GM21529 (cell line): Measurements from ENCODE around the gene ELMO1.

ENCODE experiments used
- ATAC-seq: cut with Tn5 transposase; IDR thresholded peaks from one replicate; pipeline ENCODE4 v1.9.1; 2021; ENCODE audit not compliant: unreplicated experiment

ELMO1 gene, protein sequence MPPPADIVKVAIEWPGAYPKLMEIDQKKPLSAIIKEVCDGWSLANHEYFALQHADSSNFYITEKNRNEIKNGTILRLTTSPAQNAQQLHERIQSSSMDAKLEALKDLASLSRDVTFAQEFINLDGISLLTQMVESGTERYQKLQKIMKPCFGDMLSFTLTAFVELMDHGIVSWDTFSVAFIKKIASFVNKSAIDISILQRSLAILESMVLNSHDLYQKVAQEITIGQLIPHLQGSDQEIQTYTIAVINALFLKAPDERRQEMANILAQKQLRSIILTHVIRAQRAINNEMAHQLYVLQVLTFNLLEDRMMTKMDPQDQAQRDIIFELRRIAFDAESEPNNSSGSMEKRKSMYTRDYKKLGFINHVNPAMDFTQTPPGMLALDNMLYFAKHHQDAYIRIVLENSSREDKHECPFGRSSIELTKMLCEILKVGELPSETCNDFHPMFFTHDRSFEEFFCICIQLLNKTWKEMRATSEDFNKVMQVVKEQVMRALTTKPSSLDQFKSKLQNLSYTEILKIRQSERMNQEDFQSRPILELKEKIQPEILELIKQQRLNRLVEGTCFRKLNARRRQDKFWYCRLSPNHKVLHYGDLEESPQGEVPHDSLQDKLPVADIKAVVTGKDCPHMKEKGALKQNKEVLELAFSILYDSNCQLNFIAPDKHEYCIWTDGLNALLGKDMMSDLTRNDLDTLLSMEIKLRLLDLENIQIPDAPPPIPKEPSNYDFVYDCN

GRCh38 chr7:37448636-37449361 is at the start of gene ELMO1:
Gene ELMO1, minus strand, starts transcription at chr7:37448864. Its CDS starts 106,174 bp downstream, at chr7:37342690.
- ATAC-seq, result peak; percentile 97

- no peak for ATAC-seq
Measured at GRCh38 chr7:37497576-37497975, 48.9 kb upstream of the ELMO1 start.

- no peak for ATAC-seq
Measured at GRCh38 chr7:37495574-37496184, 47.0 kb upstream of the ELMO1 start.

- peak; percentile 74 for ATAC-seq
Measured at GRCh38 chr7:37494926-37495325, 46.3 kb upstream of the ELMO1 start.

GRCh38 chr7:37493810-37494209 is 45.1 kb upstream of the ELMO1 start:
- ATAC-seq, result no peak

GRCh38 chr7:37493123-37493522 is 44.5 kb upstream of the ELMO1 start:
- no peak for ATAC-seq

DNA sequence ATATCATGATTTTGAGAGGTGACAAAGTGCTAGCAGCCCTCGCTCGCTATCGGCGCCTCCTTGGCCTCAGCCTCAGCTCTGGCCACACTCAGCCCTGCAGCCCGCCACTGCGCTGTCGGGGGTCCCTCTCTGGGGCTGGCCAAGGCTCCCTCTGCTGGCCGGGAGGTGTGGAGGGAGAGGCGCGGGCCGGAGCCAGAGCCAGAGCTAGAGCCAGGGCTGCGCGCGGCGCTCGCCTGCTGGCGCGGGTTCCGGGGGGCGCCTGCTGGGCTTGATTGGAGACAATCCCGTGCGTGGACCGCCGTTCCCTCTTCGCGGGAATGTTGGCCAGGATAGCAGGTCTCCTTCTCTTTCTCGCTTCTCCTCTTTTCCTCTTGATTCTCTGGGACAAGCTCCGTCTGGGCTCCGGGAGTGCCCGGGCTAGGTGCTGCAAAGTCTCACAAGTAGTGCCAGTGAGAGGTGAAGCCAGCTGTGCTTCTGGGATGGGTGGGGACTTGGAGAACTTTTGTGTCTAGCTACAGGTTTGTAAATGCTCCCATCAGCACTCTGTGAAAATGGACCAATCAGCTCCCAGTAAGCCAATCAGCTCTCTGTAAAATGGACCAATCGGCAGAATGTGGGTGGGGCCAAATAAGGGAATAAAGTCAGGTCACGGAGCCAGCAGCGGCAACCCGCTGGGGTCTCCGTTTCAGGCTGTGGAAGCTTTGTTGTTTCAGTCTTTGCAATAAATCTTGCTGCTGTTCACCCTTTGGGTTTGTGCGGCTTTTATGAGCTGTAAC is 43.4 kb upstream of the ELMO1 start:
- ATAC-seq, result no peak

GRCh38 chr7:37489703-37490102 is 41.0 kb upstream of the ELMO1 start:
- ATAC-seq, result no peak

DNA sequence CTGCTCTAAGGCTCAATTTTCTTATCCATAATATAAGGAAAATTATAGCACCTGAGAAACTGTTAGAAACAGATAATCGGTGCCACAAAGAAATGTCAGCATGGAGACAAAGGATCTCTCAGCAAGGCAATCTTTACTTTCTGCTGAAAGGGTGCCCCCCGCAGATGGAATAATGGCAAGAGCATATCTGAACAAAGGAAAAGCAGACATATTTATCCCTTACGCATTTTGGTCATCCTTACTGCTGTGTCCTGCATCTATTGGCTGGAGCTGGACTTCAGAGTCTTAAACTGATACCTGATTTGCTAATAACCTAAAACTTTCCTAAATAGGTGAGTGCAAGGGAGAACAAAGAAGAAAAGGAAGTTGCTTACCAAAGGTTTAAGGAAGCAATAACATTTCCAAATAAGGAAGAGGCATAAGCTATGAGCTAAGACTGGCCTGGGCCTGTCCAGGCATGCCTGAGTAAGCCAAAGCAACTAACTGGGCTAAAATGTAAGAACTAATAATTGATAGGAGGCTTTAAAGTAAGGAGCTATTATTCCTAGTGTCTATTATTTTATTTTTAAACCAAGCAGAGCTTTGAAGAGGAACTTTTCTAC is 39.6 kb upstream of the ELMO1 start:
- ATAC-seq, result no peak

DNA sequence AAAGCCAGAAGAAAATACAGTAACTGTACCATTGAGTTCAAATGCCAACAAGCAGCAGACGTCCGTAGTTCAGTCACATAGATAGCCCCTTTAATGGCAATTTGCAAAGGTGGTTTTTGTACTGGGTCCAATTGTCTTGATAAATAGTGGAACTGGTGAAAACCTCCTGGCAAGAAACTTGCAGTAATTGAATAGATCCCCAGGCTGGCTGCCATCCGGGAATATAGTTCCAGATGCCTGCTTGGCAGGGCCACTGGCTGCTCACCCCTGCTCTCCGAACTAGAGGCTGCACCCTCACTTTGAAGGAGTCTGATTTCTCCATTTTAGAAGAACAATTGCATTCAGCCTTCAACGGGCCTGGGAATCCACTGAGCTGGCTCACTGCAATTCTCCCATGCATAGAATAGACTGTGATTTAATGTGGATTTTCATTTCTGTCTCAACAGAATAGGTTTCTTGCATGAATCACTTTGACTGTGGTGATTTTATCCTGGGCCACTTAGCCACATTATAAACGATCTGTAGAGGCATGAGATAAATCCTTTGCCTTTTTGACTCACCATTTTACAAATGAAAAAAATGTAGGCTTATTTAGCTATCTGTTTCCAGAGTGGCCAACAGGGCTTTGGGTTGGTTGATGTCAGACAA is 35.9 kb upstream of the ELMO1 start:
- no peak for ATAC-seq

DNA sequence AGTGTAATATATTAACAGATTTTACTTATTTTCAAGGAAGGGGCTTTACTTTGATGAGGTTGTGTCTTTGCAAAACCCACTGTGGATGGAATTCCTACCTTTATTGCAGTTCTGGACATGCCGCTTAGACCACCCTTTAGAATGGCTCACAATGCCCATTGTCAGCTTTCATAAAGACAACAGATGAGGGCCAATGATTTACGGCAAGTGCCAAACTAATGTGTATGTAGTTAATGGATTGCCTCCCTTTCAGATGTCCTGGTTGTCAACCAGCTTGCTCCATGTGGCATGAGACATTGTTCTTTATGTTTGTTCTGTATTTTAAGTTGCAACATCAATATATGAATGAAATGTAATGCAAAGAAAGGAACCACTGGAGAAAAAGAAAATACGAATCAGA is 35.0 kb upstream of the ELMO1 start:
- no peak for ATAC-seq

GRCh38 chr7:37482953-37483352 is 34.3 kb upstream of the ELMO1 start:
- ATAC-seq, result no peak

- ATAC-seq, result no peak
Measured at GRCh38 chr7:37482505-37482904, 33.8 kb upstream of the ELMO1 start.

GRCh38 chr7:37481722-37482288 is 33.1 kb upstream of the ELMO1 start:
- no peak for ATAC-seq

DNA sequence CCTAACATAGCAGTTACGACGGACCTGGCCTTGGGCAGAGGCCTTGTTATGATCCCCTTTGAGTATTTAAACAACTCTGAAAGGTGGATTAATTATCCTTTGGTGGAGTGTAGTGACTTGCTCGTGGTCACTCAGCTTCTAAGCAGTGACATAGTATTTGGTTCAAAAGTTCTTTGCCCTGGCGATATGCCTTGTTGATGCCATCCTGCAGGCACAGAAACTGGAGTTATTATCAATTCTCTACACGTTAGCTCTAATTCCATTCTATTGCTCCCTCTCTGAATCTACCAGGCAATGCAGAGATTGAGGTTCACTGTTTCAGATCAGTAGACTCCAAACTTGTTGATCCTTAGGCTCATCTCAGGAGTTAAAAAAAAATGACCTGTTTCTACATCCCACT is 32.5 kb upstream of the ELMO1 start:
- ATAC-seq, result no peak

GRCh38 chr7:37480041-37481031 is 31.7 kb upstream of the ELMO1 start:
- ATAC-seq, result no peak

DNA sequence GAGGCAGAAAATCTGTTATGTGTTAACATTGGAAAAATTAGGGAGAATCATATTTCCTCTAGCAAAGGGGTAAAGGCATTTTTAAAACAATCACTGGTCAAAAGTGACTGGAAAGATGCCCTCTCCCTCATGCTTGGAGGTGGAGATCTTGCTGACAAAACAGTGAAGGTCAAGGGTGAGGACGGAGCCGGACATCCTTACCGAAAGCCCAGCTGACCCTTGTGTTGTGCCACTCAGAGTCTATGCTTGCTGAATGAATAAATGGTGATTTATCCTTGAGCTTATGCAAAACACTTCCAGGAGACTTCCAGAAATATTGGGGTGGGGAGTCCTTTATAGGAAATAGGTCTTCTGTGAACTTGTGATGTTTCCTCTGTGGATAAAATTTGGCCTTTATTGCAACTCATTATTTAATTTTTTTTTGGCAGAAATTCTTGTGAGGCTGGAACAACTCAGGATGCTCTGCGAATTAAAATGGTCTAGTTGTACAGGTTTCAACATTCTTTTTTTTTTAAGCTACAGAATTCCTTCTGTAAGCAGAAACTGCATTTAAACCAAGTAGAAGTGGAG is 28.3 kb upstream of the ELMO1 start:
- no peak for ATAC-seq

- no peak for ATAC-seq
Measured at GRCh38 chr7:37476428-37476827, 27.8 kb upstream of the ELMO1 start.
